Measurements from ENCODE around the gene GNG7.
"Not testable (repeated sequence)": the region's sequence is repeated elsewhere in the genome, so short reads cannot be mapped to it uniquely, and the experiment has no call there.

Gene GNG7

GRCh38 chr19:2650515-2650914, 52.0 kb downstream of the GNG7 start:
- no peak for DNase-seq (ENCODE audit: low read depth)
- H3K4me3 ChIP-seq (ENCODE audit: low read depth, low read length) = no peak overlapping the region
- in situ Hi-C loops (cut with HindIII; ENCODE audit: low sequenced_read_pairs) = no loop called here
- TF ChIP-seq, protein P1, sequence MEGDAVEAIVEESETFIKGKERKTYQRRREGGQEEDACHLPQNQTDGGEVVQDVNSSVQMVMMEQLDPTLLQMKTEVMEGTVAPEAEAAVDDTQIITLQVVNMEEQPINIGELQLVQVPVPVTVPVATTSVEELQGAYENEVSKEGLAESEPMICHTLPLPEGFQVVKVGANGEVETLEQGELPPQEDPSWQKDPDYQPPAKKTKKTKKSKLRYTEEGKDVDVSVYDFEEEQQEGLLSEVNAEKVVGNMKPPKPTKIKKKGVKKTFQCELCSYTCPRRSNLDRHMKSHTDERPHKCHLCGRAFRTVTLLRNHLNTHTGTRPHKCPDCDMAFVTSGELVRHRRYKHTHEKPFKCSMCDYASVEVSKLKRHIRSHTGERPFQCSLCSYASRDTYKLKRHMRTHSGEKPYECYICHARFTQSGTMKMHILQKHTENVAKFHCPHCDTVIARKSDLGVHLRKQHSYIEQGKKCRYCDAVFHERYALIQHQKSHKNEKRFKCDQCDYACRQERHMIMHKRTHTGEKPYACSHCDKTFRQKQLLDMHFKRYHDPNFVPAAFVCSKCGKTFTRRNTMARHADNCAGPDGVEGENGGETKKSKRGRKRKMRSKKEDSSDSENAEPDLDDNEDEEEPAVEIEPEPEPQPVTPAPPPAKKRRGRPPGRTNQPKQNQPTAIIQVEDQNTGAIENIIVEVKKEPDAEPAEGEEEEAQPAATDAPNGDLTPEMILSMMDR (IDR thresholded peaks at IDR 0.05; ENCODE audit: low read depth, low read length, missing control alignments) = no peak

DNA sequence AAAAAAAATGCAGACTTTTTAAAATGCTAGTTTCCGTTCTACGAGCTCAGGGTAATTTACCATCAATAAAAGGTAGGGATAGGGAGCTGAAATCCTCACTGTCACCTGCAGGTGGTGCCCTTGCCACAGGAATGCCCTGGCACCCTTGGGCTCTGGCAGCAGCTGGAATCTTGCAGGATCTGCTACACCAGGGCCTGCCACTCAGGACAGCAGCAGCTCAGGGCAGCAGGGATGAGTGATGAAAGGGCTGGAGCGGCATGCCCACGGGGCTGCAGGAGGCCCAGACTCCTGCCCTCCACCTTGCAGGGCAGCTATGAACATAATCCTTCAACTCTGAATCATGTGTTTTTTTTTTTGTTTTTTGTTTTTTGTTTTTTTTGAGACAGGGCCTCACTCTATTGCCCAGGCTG, 54.0 kb downstream of the GNG7 start:
- in situ Hi-C loops (cut with HindIII; ENCODE audit: low sequenced_read_pairs) = no loop called here
- TF ChIP-seq, protein P1 (IDR thresholded peaks at IDR 0.05; ENCODE audit: low read depth, low read length, missing control alignments) = peak; percentile 73
- no peak overlapping the region for H3K4me3 ChIP-seq (ENCODE audit: low read depth, low read length)
- peak; percentile 32 for DNase-seq (ENCODE audit: low read depth)

GRCh38 chr19:2648099-2648498, 54.4 kb downstream of the GNG7 start:
- in situ Hi-C loops (cut with HindIII; ENCODE audit: low sequenced_read_pairs) = no loop called here

DNA sequence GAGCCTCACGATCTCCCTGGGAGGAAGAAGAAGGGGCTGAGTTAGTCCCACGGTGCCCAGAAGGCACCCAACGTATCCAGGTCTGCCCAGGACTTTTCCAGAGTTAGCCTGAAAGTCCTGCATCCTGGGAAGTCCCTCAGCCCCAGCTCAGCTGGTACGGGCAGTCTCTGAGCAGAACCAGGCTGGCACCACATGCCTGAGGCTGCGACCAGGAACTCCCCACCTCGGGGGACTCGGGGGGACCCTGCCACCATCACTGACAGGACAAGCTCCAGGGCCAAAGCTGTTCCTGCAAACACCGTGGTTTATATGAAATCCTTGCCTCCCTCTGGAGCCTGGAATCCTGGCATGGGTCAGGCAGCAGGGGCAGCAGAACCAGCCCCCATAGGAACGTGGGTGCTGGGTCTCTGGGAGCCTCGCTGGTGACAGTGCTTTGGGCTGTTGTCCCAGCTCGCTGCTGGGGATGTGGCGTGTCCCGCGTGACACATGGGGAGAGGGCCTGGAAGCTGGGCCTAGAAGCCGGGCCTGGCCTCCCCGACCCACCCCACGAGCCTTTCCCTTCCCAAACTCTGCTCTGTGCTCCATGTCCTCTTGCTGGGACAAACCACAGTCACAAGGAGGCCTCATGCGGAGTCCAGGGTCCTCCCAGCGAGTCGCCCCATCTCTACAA, 55.5 kb downstream of the GNG7 start:
- TF ChIP-seq, protein P1 (IDR thresholded peaks at IDR 0.05; ENCODE audit: low read depth, low read length, missing control alignments) = no peak
- DNase-seq (ENCODE audit: low read depth) = no peak
- in situ Hi-C loops (cut with HindIII; ENCODE audit: low sequenced_read_pairs) = no loop called here

More at GRCh38 chr19:2648099-2648498, 54.4 kb downstream of the GNG7 start:
- no peak overlapping the region for H3K4me3 ChIP-seq (ENCODE audit: low read depth, low read length)
- TF ChIP-seq, protein P1 (IDR thresholded peaks at IDR 0.05; ENCODE audit: low read depth, low read length, missing control alignments) = no peak
- DNase-seq (ENCODE audit: low read depth) = no peak

GRCh38 chr19:2645826-2646225, 56.7 kb downstream of the GNG7 start:
- no peak for DNase-seq (ENCODE audit: low read depth)
- no peak overlapping the region for H3K4me3 ChIP-seq (ENCODE audit: low read depth, low read length)
- TF ChIP-seq, protein P1 (IDR thresholded peaks at IDR 0.05; ENCODE audit: low read depth, low read length, missing control alignments) = no peak
- in situ Hi-C loops (cut with HindIII; ENCODE audit: low sequenced_read_pairs) = no loop called here

More for the DNA sequence above, 55.5 kb downstream of the GNG7 start:
- H3K4me3 ChIP-seq (ENCODE audit: low read depth, low read length) = no peak overlapping the region

DNA sequence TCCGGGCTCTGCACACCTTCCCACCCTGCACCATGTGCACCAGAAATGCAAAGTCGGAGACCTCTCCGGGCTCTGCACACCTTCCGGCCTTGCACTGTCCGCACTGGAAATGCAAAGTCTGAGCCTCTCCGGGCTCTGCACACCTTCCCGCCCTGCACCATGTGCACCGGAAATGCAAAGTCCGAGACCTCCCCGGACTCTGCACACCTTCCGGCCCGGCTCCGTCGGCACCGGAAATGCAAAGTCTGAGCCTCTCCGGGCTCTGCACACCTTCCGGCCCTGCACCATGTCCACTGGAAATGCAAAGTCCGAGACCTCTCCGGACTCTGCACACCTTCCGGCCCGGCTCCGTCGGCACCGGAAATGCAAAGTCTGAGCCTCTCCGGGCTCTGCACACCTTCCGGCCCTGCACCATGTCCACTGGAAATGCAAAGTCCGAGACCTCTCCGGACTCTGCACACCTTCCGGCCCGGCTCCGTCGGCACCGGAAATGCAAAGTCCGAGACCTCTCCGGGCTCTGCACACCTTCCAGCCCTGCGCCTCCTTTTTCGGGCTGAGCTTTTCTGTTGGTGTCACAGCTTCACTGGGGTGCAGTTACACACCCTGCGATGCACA, 59.3 kb downstream of the GNG7 start:
- not testable (repeated sequence) for H3K4me3 ChIP-seq (ENCODE audit: low read depth, low read length)

GRCh38 chr19:2641332-2641698, 61.2 kb downstream of the GNG7 start:
- no peak for DNase-seq (ENCODE audit: low read depth)
- TF ChIP-seq, protein P1 (IDR thresholded peaks at IDR 0.05; ENCODE audit: low read depth, low read length, missing control alignments) = no peak
- H3K4me3 ChIP-seq (ENCODE audit: low read depth, low read length) = no peak overlapping the region
- in situ Hi-C loops (cut with HindIII; ENCODE audit: low sequenced_read_pairs) = loop anchor here (5.0 kb wide), 1 partner anchor 56 kb away; no protein-coding TSS in a partner anchor

More for the DNA sequence above, 59.3 kb downstream of the GNG7 start:
- in situ Hi-C loops (cut with HindIII; ENCODE audit: low sequenced_read_pairs) = loop anchor here (5.0 kb wide), 1 partner anchor 54 kb away; no protein-coding TSS in a partner anchor
- DNase-seq (ENCODE audit: low read depth) = not testable (repeated sequence)
